ENCODE results near the gene CTIF. TPM values are rescaled to one million over a fixed set of nuclear protein-coding genes. Genes with fewer than 3 reads are reported as not detected.

Gene CTIF
- total RNA-seq, 2 experiments from 2014 or later, result 3.6 to 4.1 TPM

GRCh38 chr18:48547531-48547981 lies 8.7 kb downstream of the CTIF start:
- no peak overlapping the region for H3K27ac Mint-ChIP-seq
- peaks cover 18% of the 10 kb centered on the region for H3K27me3 Mint-ChIP-seq (ENCODE audit: low read depth)
- no peaks in the 10 kb centered on the region for H3K36me3 Mint-ChIP-seq (ENCODE audit: low read depth)
- no peak for DNase-seq
- H3K4me1 Mint-ChIP-seq (ENCODE audit: low read depth), result peaks cover 2% of the 10 kb centered on the region
- CTCF ChIA-PET, result interaction anchor here (0.6 kb wide), 1 partner anchor 378 kb away, joined by 3 read pairs; no protein-coding TSS in a partner anchor
- H3K4me3 Mint-ChIP-seq, result no peak overlapping the region
- intact Hi-C loops (cut with micrococcal nuclease), result no loop called here
- H3K9me3 Mint-ChIP-seq, result no peaks in the 10 kb centered on the region

DNA sequence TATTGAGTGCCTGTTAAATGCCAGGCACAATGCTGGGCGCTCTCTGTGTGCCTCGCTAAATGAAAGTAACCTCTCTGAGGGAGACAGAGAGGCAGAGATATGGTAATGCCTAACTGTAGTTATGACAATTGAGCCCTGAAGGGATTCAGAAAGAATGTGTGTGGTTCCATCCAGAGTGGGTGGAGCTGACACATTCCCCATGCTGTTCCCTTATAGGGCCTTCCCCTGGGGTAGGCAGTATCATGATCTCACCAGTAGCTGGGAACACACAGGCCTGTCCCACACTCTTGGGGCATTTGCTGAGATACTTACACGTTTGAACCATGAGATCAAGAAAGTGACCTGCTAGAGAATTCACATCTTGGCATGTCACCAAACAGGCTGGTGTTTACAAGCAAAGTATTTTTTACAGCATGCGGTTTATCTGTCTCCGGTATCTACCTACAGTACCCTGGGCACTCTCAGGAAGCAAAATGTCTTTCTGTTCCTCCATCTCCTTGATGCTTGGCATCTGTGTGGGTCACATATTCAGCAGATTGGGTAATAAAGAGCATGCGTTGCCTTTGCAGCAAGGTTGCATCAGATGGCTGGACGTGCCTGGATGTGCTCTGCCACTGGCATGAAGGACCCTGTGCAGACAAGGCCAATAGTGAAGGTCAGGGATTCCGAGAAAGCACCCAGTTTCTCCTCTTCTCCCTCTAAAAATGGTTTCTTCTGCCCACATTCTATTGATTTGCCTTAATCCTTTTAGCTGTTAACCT lies 9.4 kb downstream of the CTIF start:
- no peaks in the 10 kb centered on the region for H3K36me3 Mint-ChIP-seq (ENCODE audit: low read depth)
- H3K9me3 Mint-ChIP-seq, result no peaks in the 10 kb centered on the region
- H3K27me3 Mint-ChIP-seq (ENCODE audit: low read depth), result peaks cover 18% of the 10 kb centered on the region
- DNase-seq, result no peak
- no peak overlapping the region for H3K4me3 Mint-ChIP-seq
- intact Hi-C loops (cut with micrococcal nuclease), result no loop called here
- CTCF ChIA-PET, result interaction anchor here (0.6 kb wide), 1 partner anchor 377 kb away, joined by 3 read pairs; no protein-coding TSS in a partner anchor
- no peaks in the 10 kb centered on the region for H3K4me1 Mint-ChIP-seq (ENCODE audit: low read depth)
- no peak overlapping the region for H3K27ac Mint-ChIP-seq

GRCh38 chr18:48548921-48549320 lies 10.1 kb downstream of the CTIF start:
- H3K9me3 Mint-ChIP-seq, result no peaks in the 10 kb centered on the region
- CTCF ChIA-PET, result interaction anchor here (0.6 kb wide), 1 partner anchor 112 kb away, joined by 8 read pairs; no protein-coding TSS in a partner anchor
- intact Hi-C loops (cut with micrococcal nuclease), result no loop called here
- H3K36me3 Mint-ChIP-seq (ENCODE audit: low read depth), result no peaks in the 10 kb centered on the region
- no peaks in the 10 kb centered on the region for H3K4me1 Mint-ChIP-seq (ENCODE audit: low read depth)
- peaks cover 15% of the 10 kb centered on the region for H3K27me3 Mint-ChIP-seq (ENCODE audit: low read depth)
- no peak overlapping the region for H3K27ac Mint-ChIP-seq
- H3K4me3 Mint-ChIP-seq, result no peak overlapping the region
- DNase-seq, result no peak

GRCh38 chr18:48550101-48550729 lies 11.4 kb downstream of the CTIF start:
- intact Hi-C loops (cut with micrococcal nuclease), result no loop called here
- H3K9me3 Mint-ChIP-seq, result no peaks in the 10 kb centered on the region
- H3K4me1 Mint-ChIP-seq (ENCODE audit: low read depth), result no peaks in the 10 kb centered on the region
- no peaks in the 10 kb centered on the region for H3K36me3 Mint-ChIP-seq (ENCODE audit: low read depth)
- peaks cover 4% of the 10 kb centered on the region for H3K27me3 Mint-ChIP-seq (ENCODE audit: low read depth)
- DNase-seq, result no peak
- H3K4me3 Mint-ChIP-seq, result no peak overlapping the region
- CTCF ChIA-PET, result interaction anchor here (0.7 kb wide), 1 partner anchor 120 kb away, joined by 4 read pairs; no protein-coding TSS in a partner anchor
- H3K27ac Mint-ChIP-seq, result no peak overlapping the region

- Mint-ChIP-seq H3K36me3 (ENCODE audit: low read depth) (no peaks in the 10 kb centered on the region), H3K27me3 (ENCODE audit: low read depth) (no peaks in the 10 kb centered on the region), H3K9me3 (no peaks in the 10 kb centered on the region), H3K27ac (no peak overlapping the region), H3K4me1 (ENCODE audit: low read depth) (no peaks in the 10 kb centered on the region), H3K4me3 (no peak overlapping the region)
- no peak for DNase-seq
- intact Hi-C loops (cut with micrococcal nuclease), result no loop called here
- CTCF ChIA-PET, result no interaction called here
These were observed 12.3 kb downstream of the CTIF start for GRCh38 chr18:48551100-48551499.

GRCh38 chr18:48552130-48552529 lies 13.3 kb downstream of the CTIF start:
- Mint-ChIP-seq H3K27ac (no peak overlapping the region), H3K9me3 (no peaks in the 10 kb centered on the region)

DNA sequence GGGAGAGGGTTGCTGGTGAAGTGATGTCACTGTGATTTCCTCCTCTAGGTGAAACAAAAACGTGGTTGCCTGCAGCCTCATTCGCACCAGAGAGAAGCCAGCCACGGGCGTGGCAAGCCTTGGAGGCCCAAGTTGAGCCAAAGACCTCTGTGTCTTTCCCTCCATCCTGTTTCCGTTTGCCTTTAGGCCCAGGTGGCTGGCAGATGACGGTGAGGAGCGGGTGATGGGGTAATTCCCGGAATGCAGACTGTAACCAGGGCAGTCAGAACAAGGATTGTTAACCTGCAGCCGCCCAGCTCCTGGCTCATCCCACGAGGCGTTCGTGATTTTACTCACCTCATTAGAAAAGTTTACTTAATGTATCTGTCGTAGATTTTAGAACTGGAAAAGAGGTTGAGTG lies 14.4 kb downstream of the CTIF start:
- no peak for DNase-seq
- intact Hi-C loops (cut with micrococcal nuclease), result no loop called here
- Mint-ChIP-seq H3K4me1 (ENCODE audit: low read depth) (no peaks in the 10 kb centered on the region), H3K4me3 (no peak overlapping the region), H3K27me3 (ENCODE audit: low read depth) (no peaks in the 10 kb centered on the region), H3K27ac (no peak overlapping the region), H3K9me3 (no peaks in the 10 kb centered on the region), H3K36me3 (ENCODE audit: low read depth) (no peaks in the 10 kb centered on the region)
- CTCF ChIA-PET, result no interaction called here

More at GRCh38 chr18:48552130-48552529, 13.3 kb downstream of the CTIF start:
- DNase-seq, result no peak
- Mint-ChIP-seq H3K4me1 (ENCODE audit: low read depth) (no peaks in the 10 kb centered on the region), H3K36me3 (ENCODE audit: low read depth) (no peaks in the 10 kb centered on the region), H3K27me3 (ENCODE audit: low read depth) (no peaks in the 10 kb centered on the region), H3K4me3 (no peak overlapping the region)
- intact Hi-C loops (cut with micrococcal nuclease), result no loop called here
- CTCF ChIA-PET, result no interaction called here

DNA sequence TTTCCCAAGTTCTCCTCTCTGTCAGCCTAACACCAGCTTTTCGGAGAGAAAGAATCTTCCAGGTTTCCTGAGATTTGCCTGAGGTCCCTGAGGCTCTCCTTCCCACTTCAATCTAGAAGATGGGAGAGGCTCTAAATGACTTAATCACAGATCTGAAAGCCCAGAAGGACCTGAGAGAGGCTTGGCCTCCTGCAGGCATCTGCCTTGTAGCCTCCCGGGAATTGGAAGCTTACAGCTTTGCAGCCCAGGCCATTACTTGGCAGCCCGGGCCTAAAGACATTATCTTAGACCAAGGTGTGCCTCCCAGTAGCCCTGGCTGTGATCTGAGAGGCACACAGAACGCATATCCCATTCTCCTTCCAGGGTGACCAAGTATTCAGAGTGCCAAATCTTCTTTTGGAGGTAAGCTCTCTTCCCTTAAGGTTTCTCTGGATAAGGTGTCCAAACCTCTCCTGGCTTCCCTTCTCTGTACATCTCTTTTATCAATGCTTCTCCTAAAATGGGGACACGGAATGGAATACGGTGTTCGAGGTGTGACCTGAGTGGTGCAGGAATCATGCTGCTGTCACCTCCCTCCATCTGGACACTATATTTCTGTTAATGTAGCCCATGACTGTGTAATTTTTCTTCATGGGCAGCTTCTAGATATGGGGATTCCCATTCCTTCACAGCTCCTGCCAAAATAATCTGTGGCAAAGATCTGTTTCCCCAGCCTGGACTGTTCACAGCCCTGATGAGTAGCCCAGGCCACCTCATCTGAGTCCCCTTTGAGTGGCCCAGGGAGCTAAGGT lies 16.0 kb downstream of the CTIF start:
- Mint-ChIP-seq H3K4me1 (ENCODE audit: low read depth) (no peaks in the 10 kb centered on the region), H3K36me3 (ENCODE audit: low read depth) (no peaks in the 10 kb centered on the region), H3K4me3 (no peak overlapping the region), H3K27me3 (ENCODE audit: low read depth) (no peaks in the 10 kb centered on the region), H3K9me3 (peaks cover 1% of the 10 kb centered on the region), H3K27ac (no peak overlapping the region)
- intact Hi-C loops (cut with micrococcal nuclease), result no loop called here
- CTCF ChIA-PET, result interaction anchor here (1.1 kb wide), 1 partner anchor 110 kb away, joined by 3 read pairs; no protein-coding TSS in a partner anchor
- no peak for DNase-seq

GRCh38 chr18:48555465-48555995 lies 16.7 kb downstream of the CTIF start:
- Mint-ChIP-seq H3K9me3 (peaks cover 1% of the 10 kb centered on the region), H3K27me3 (ENCODE audit: low read depth) (no peaks in the 10 kb centered on the region), H3K27ac (no peak overlapping the region), H3K4me1 (ENCODE audit: low read depth) (no peaks in the 10 kb centered on the region), H3K4me3 (no peak overlapping the region), H3K36me3 (ENCODE audit: low read depth) (no peaks in the 10 kb centered on the region)
- DNase-seq, result no peak
- CTCF ChIA-PET, result interaction anchor here (1.1 kb wide), 1 partner anchor 111 kb away, joined by 3 read pairs; no protein-coding TSS in a partner anchor
- intact Hi-C loops (cut with micrococcal nuclease), result no loop called here

DNA sequence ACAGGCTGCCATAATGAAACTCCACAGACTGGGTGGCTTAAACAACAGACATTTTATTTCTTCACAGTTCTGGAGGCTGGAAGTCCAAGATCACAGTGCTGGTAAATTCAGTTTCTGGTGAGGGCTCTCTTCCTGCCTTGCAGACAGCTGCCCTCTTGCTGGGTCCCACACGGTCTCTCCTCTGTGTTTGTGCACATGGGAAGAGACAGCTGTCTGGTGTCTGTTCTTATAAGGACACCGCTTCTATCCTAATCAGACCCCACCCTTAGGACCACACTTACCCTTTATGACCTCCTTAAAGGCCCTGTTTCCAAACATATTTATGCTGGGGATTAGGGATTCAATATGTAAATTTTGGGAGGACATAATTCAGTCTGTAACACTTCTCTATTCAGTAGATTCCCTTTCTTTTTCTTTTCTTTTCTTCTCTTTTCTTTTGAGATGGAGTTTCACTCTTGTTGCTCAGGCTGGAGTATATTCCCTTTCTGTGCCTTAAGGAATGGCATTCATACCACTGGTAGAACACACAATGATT lies 18.9 kb downstream of the CTIF start:
- H3K4me1 Mint-ChIP-seq (ENCODE audit: low read depth), result no peaks in the 10 kb centered on the region
- CTCF ChIA-PET, result no interaction called here
- H3K36me3 Mint-ChIP-seq (ENCODE audit: low read depth), result no peaks in the 10 kb centered on the region
- no peaks in the 10 kb centered on the region for H3K27me3 Mint-ChIP-seq (ENCODE audit: low read depth)
- no peak for DNase-seq
- H3K27ac Mint-ChIP-seq, result no peak overlapping the region
- peaks cover 1% of the 10 kb centered on the region for H3K9me3 Mint-ChIP-seq
- intact Hi-C loops (cut with micrococcal nuclease), result no loop called here
- no peak overlapping the region for H3K4me3 Mint-ChIP-seq

- intact Hi-C loops (cut with micrococcal nuclease), result no loop called here
- no peak overlapping the region for H3K4me3 Mint-ChIP-seq
- CTCF ChIA-PET, result interaction anchor here (1.2 kb wide), 1 partner anchor 17 kb away, joined by 4 read pairs; no protein-coding TSS in a partner anchor
- no peaks in the 10 kb centered on the region for H3K36me3 Mint-ChIP-seq (ENCODE audit: low read depth)
- H3K4me1 Mint-ChIP-seq (ENCODE audit: low read depth), result no peaks in the 10 kb centered on the region
- H3K27ac Mint-ChIP-seq, result no peak overlapping the region
- H3K27me3 Mint-ChIP-seq (ENCODE audit: low read depth), result no peaks in the 10 kb centered on the region
- peaks cover 1% of the 10 kb centered on the region for H3K9me3 Mint-ChIP-seq
- no peak for DNase-seq
These were observed 19.4 kb downstream of the CTIF start for GRCh38 chr18:48558248-48558647.

- Mint-ChIP-seq H3K36me3 (ENCODE audit: low read depth) (no peaks in the 10 kb centered on the region), H3K27me3 (ENCODE audit: low read depth) (no peaks in the 10 kb centered on the region), H3K4me3 (no peak overlapping the region), H3K9me3 (peaks cover 1% of the 10 kb centered on the region), H3K4me1 (ENCODE audit: low read depth) (no peaks in the 10 kb centered on the region), H3K27ac (no peak overlapping the region)
- intact Hi-C loops (cut with micrococcal nuclease), result no loop called here
- DNase-seq, result no peak
- CTCF ChIA-PET, result no interaction called here
These were observed 21.7 kb downstream of the CTIF start for GRCh38 chr18:48560491-48560890.
